Spleen (tissue), 11 donors: ENCODE data around the gene AJAP1. TPM values are rescaled to one million over a fixed set of nuclear protein-coding genes. Genes with fewer than 3 reads are reported as not detected.

ENCODE experiments used
- DNase-seq: peaks from one replicate; pipeline ENCODE4 v3.0.0-alpha.2; 2020
- H3K27ac ChIP-seq, 8 donors: fragments of 200-600 bp; sonication (generic) in 7 of 8; 1 replicate in 4 of 8; 2 replicates in 4 of 8; pipeline versions ENCODE4 v1.5.0 to v1.8.0; 2016 to 2021; ENCODE audit warnings: inconsistent platforms in 4 of 8, mild to moderate bottlenecking in 4 of 8, moderate library complexity in 1 of 8
- H3K27me3 ChIP-seq, 7 donors: fragments of 200-600 bp; sonication (generic) in 6 of 7; replicated peaks in 1 of 7; 1 replicate in 4 of 7; 2 replicates in 3 of 7; pipeline versions ENCODE4 v1.5.0 to v1.8.0; 2016 to 2021; ENCODE audit warnings: inconsistent platforms in 3 of 7, mild to moderate bottlenecking in 1 of 7
- H3K36me3 ChIP-seq, 6 donors: fragments of 200-600 bp; sonication (generic) in 5 of 6; 1 replicate in 4 of 6; 2 replicates in 2 of 6; pipeline versions ENCODE4 v1.5.0 to v1.8.0; 2016 to 2021; ENCODE audit warnings: inconsistent platforms in 2 of 6
- H3K4me1 ChIP-seq, 6 donors: fragments of 200-600 bp; sonication (generic) in 5 of 6; 1 replicate in 3 of 6; 2 replicates in 3 of 6; pipeline versions ENCODE4 v1.5.0 to v1.8.0; 2016 to 2021; ENCODE audit warnings: inconsistent platforms in 3 of 6
- H3K4me3 ChIP-seq, 8 donors: fragments of 200-600 bp; sonication (generic) in 7 of 8; 1 replicate in 4 of 8; 2 replicates in 4 of 8; pipeline versions ENCODE4 v1.5.0 to v1.8.0; 2016 to 2021; ENCODE audit warnings: inconsistent platforms in 4 of 8, mild to moderate bottlenecking in 4 of 8, moderate library complexity in 2 of 8
- H3K9me3 ChIP-seq, 8 donors: fragments of 200-600 bp; sonication (generic) in 7 of 8; 1 replicate in 4 of 8; 2 replicates in 4 of 8; pipeline versions ENCODE4 v1.5.0 to v1.8.0; 2016 to 2021; ENCODE audit warnings: inconsistent platforms in 4 of 8
- CTCF ChIP-seq, 11 experiments: fragments of 200-600 bp in 7 of 11; fragments of 450-650 bp in 4 of 11; sonication (generic) in 4 of 11; IDR thresholded peaks in 8 of 11; conservative IDR thresholded peaks in 3 of 11; 1 replicate in 7 of 11; 2 replicates in 4 of 11; pipeline versions ENCODE4 v1.4.0 to v1.8.0; 2016 to 2021; ENCODE audit warnings: antibody characterized with exemption in 11 of 11, inconsistent platforms in 4 of 11, mild to moderate bottlenecking in 1 of 11
- POLR2A ChIP-seq, 3 donors: fragments of 450-650 bp; IDR thresholded peaks; one replicate each; pipeline ENCODE4 v1.5.1; 2017; ENCODE audit warnings: antibody characterized with exemption in 3 of 3, mild to moderate bottlenecking in 1 of 3
- POLR2AphosphoS5 ChIP-seq, 3 donors: sonication (generic); formaldehyde crosslinking; IDR thresholded peaks; one replicate each; pipeline ENCODE4 v1.5.1; 2017; ENCODE audit warnings: antibody characterized with exemption in 3 of 3
- WGBS, 5 donors: extraction: QIAGEN DNeasy Blood & Tissue Kit in 3 of 5; methylation state at CpG; one replicate each; pipeline versions ENCODE4 v1.1.5 to v1.1.7; 2013 to 2018; 5-methylcytosine and 5-hydroxymethylcytosine counted together
- intact Hi-C: fragments of 100-400 bp; cut with DNase I; formaldehyde crosslinking; loops from one replicate; pipeline ENCODE4 v1.15.0; 2023; ENCODE audit warnings: low total_unique reads
- polyA plus RNA-seq, 3 donors: library from polyadenylated mRNA; stranded (reverse); fragments of 200-250 nt; gene quantifications; one replicate each; pipeline ENCODE4 v1.2.1, GENCODE V29; 2013
- total RNA-seq, 7 donors: library from RNA; depleted of rRNA in 3 of 7; stranded (reverse); fragments of >200 nt in 3 of 7; fragmentation: NEBNext Ultra II Directional in 4 of 7; extraction: Animal tissue kit (Norgen Biotek cat#: 25700) in 4 of 7; gene quantifications; one replicate each; pipeline versions ENCODE4 v1.1.0 to v1.2.1, GENCODE V29; 2016 to 2021
- donor health status: healthy with polysubstance abuse.
- donor health status: DM: no; HTN: no; CAD: no; lungs with moderate emphysema.
- donor health status: DM: no; HTN: no; CAD: no.
- donor health status: Bipolar disorder and iron deficiency.
- donor health status: healthy.
- donor health status: DM: no; HTN: no; CAD: no.
- donor health status: DM: yes; HTN: yes; CAD: no.

The AJAP1 gene
- total and polyA plus RNA-seq, 10 donors, result 0.04 to 13.3 (median 2.4) TPM

- Histone ChIP-seq H3K4me1 (no peaks in the 10 kb centered on the region), H3K27ac (no peak overlapping the region), H3K9me3 (peaks cover 0 to 32% (median 23%) of the 10 kb centered on the region in 8 donors), H3K27me3 (peaks cover 0 to 23% (median 0%) of the 10 kb centered on the region in 7 donors), H3K4me3 (no peak overlapping the region), H3K36me3 (no peaks in the 10 kb centered on the region)
- no peak for TF ChIP-seq CTCF (IDR thresholded peaks at IDR 0.05 in 8 of 11, conservative IDR thresholded peaks at IDR 0.05 in 3 of 11)
- no peak for TF ChIP-seq POLR2AphosphoS5 (IDR thresholded peaks at IDR 0.05)
- no peak for TF ChIP-seq POLR2A (IDR thresholded peaks at IDR 0.05)
- no peak for DNase-seq
- intact Hi-C loops, result no loop called here
- 67 to 80% (median 78%) methylated on average over 7 of the region's 7 CpGs for WGBS, 5 donors
Measured at GRCh38 chr1:4612991-4613390, 41.4 kb upstream of the AJAP1 start.

DNA sequence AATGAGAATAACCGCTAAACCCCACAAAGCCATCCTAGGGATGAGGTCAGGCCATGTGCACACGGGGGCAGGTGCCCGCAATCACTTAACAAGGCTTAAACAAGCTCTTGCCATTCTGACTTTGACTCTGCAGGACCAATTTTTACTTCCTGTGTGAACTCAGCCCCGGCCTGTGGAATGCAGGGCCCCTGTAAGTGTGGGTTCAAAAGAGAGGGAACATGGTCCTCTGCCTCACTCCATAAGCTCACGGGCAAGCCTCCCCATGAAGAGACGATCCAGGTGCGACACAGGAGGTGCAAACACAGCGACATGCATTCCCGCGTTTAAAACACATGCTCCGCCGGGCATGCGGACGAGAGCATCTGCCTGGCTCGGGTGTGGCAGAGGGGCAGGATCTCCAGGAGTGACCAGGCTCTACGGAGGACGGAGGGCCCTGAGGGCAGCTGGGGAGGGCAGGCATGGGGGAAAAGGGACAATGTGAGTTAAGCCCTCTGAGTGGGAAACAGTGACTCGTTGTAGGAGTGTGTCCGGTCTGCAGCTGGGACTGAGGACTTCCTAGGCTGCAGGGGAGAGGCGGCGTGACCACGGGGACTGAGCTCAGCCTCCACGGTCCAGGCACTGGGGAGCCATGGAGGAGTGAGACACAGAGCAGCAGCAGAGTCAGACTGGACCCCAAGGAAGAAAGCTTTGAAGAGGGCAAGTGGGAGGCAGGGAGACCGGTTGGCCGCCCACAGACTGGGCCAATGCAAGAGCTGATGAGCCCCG, 40.6 kb upstream of the AJAP1 start:
- peaks cover 0 to 16% (median 0%) of the 10 kb centered on the region in 7 donors for H3K27me3 ChIP-seq
- H3K9me3 ChIP-seq, result peaks cover 0 to 30% (median 22%) of the 10 kb centered on the region in 8 donors
- no peak for TF ChIP-seq CTCF (IDR thresholded peaks at IDR 0.05 in 8 of 11, conservative IDR thresholded peaks at IDR 0.05 in 3 of 11)
- TF ChIP-seq POLR2AphosphoS5 (IDR thresholded peaks at IDR 0.05), result no peak
- no peak for TF ChIP-seq POLR2A (IDR thresholded peaks at IDR 0.05)
- no peak for DNase-seq
- H3K4me3 ChIP-seq, result no peak overlapping the region
- H3K27ac ChIP-seq, result no peak overlapping the region
- intact Hi-C loops, result no loop called here
- 78 to 87% (median 83%) methylated on average over 26 of the region's 26 CpGs for WGBS, 5 donors
- H3K4me1 ChIP-seq, result no peaks in the 10 kb centered on the region
- H3K36me3 ChIP-seq, result no peaks in the 10 kb centered on the region

- no peak for DNase-seq
- no peaks in the 10 kb centered on the region for H3K4me1 ChIP-seq
- H3K27me3 ChIP-seq, result peaks cover 0 to 15% (median 0%) of the 10 kb centered on the region in 7 donors
- no peak overlapping the region for H3K27ac ChIP-seq
- no peaks in the 10 kb centered on the region for H3K36me3 ChIP-seq
- intact Hi-C loops, result no loop called here
- TF ChIP-seq POLR2A (IDR thresholded peaks at IDR 0.05), result no peak
- TF ChIP-seq POLR2AphosphoS5 (IDR thresholded peaks at IDR 0.05), result no peak
- no peak for TF ChIP-seq CTCF (IDR thresholded peaks at IDR 0.05 in 8 of 11, conservative IDR thresholded peaks at IDR 0.05 in 3 of 11)
- H3K4me3 ChIP-seq, result no peak overlapping the region
- WGBS, 5 donors, result 60 to 73% (median 70%) methylated on average over 14 to 15 of the region's 15 CpGs
- H3K9me3 ChIP-seq, result peaks cover 0 to 24% (median 14%) of the 10 kb centered on the region in 8 donors
Measured at GRCh38 chr1:4614371-4615137, 39.9 kb upstream of the AJAP1 start.

- no peaks in the 10 kb centered on the region for H3K4me1 ChIP-seq
- intact Hi-C loops, result no loop called here
- no peaks in the 10 kb centered on the region for H3K36me3 ChIP-seq
- 84 to 94% (median 87%) methylated on average over 14 to 15 of the region's 15 CpGs for WGBS, 5 donors
- H3K27ac ChIP-seq, result no peak overlapping the region
- H3K4me3 ChIP-seq, result no peak overlapping the region
- no peak for DNase-seq
- H3K9me3 ChIP-seq, result peaks cover 0 to 19% (median 9%) of the 10 kb centered on the region in 8 donors
- H3K27me3 ChIP-seq, result peaks cover 0 to 15% (median 0%) of the 10 kb centered on the region in 7 donors
- TF ChIP-seq POLR2AphosphoS5 (IDR thresholded peaks at IDR 0.05), result no peak
- TF ChIP-seq CTCF (IDR thresholded peaks at IDR 0.05 in 8 of 11, conservative IDR thresholded peaks at IDR 0.05 in 3 of 11), result no peak
- no peak for TF ChIP-seq POLR2A (IDR thresholded peaks at IDR 0.05)
Measured at GRCh38 chr1:4615138-4615470, 39.3 kb upstream of the AJAP1 start.
